ENCODE data around the gene TELO2. TPM values are rescaled to one million over a fixed set of nuclear protein-coding genes. Genes with fewer than 3 reads are reported as not detected.
A peak's percentile ranks its signal among the peaks of the same experiment; 100 is the strongest.

TELO2 gene
- total RNA-seq, 2 experiments from 2014 or later = 29.7 to 30.8 TPM

DNA sequence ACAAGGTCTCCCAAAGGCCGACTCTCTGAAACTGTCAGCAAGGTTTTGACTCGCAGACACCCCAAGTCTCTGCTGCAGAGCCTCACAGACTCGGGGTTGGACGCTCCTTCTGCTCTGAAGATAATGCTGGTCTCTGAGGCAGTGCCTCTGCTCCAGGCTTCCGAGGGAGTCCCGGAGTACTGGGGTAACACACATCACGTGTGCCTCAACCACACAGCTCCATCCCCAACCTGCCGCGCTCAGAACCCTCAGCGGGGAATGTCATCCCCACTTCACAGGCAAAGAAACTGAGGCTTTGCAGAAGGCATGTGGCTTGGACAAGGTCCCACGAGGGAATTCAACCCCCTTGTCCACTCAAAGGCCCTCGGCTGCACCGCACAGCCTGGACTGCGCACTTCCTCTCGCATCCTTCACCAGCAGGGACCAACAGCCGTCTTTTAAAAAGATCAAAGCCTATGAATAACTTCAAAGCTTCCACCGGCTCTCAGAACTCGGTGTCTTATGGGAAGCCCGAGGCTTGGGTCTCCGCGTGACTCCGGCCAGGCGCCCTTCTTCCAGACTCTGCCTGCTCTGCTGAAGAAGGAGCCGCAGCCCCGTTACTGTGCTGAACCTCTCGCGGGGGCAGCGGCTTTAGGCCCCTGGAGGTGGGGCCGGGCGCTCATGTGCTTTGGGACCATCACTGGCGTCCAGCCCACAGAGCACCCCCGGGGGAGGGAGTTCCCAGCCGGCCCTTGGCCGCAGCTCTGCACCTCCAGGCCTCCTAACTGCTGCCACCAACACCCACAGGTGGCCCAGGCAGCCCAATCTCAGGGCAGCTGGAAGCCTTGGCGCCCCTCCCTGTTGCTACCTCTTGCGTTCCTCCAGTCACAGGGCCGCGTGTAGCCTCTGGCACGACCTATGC lies 42.5 kb downstream of the TELO2 start:
- no peaks in the 10 kb centered on the region for H3K9me3 Mint-ChIP-seq
- H3K27ac ChIP-seq (ENCODE audit: low read depth in 1 of 2, low read length in 2 of 2) = peak overlapping the region; percentile 55 to 56
- peak in 8 of 14 experiments; percentile 28 to 68 (median 40) for DNase-seq
- no peak for TF ChIP-seq CTCF (IDR thresholded peaks at IDR 0.05)
- POLR2A ChIA-PET = interaction anchor here (0.6 to 4.5 kb wide), 10 partner anchors 8 to 226 kb away, joined by 3 to 34 read pairs (median 4); partner anchors contain the start of genes IFT140, MAPK8IP3, TELO2 and UBE2I
- H3K27ac Mint-ChIP-seq = peak overlapping the region; percentile 98
- CTCF ChIA-PET = interaction anchor here (1.4 kb wide), 1 partner anchor 171 kb away, joined by 4 read pairs; the partner anchor contains the start of gene MAPK8IP3
- H3K4me3 Mint-ChIP-seq = peak overlapping the region; percentile 99
- peak overlapping the region; percentile 98 for H3K4me3 ChIP-seq (ENCODE audit: low read length)
- H3K4me1 Mint-ChIP-seq (ENCODE audit: low read depth) = peaks cover 61% of the 10 kb centered on the region
- H3K27me3 ChIP-seq (ENCODE audit: control insufficient read depth in 1 of 2, insufficient read depth in 2 of 2, low read length in 2 of 2) = no peaks in the 10 kb centered on the region
- peaks cover 74% of the 10 kb centered on the region for H3K4me1 ChIP-seq (ENCODE audit: insufficient read depth, low read length)
- intact Hi-C loops (cut with DNase I, micrococcal nuclease) = loop anchor here (2.0 to 10.0 kb wide), 5 partner anchors 43 to 237 kb away; partner anchors contain the start of genes UQCC4 (in 2 of the 2), CLCN7 (in 1 of the 2), EME2 (in 1 of the 2) and MRPS34 (in 1 of the 2)
- H3K27me3 Mint-ChIP-seq = no peaks in the 10 kb centered on the region
- peaks cover 63% of the 10 kb centered on the region for H3K36me3 Mint-ChIP-seq (ENCODE audit: low read depth)
- peaks cover 55% of the 10 kb centered on the region for H3K36me3 ChIP-seq (ENCODE audit: insufficient read depth, low read length)
- H3K9me3 ChIP-seq (ENCODE audit: control insufficient read depth in 1 of 2, insufficient read depth in 1 of 2, low read length in 2 of 2) = no peaks in the 10 kb centered on the region
- peak; percentile 49 for ATAC-seq (ENCODE audit: poor library complexity)

DNA sequence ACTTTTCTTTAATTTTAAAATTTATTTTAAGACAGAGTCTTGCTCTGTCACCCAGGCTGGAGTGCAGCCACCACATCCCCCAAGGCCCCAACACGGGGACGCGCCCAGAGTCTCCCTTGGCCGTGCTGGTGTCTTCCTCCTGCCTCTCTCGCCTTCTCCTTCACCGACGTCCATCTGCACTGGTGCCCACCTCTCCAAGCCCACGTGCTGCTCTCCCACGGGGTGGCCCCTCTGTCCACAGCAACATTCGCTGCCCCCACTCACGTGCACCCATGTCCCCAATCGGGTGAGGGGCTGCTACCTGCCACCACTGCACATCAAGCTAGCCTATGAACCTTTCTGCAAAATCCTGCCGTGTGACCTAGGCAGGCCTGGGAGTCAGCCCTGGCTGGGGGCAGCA lies 43.4 kb downstream of the TELO2 start:
- Histone ChIP-seq H3K4me3 (ENCODE audit: low read length) (peak overlapping the region; percentile 98), H3K4me1 (ENCODE audit: insufficient read depth, low read length) (peaks cover 79% of the 10 kb centered on the region), H3K27ac (ENCODE audit: low read depth in 1 of 2, low read length in 2 of 2) (peak overlapping the region in 1 of 2 donors; percentile 55), H3K9me3 (ENCODE audit: control insufficient read depth in 1 of 2, insufficient read depth in 1 of 2, low read length in 2 of 2) (no peaks in the 10 kb centered on the region), H3K27me3 (ENCODE audit: control insufficient read depth in 1 of 2, insufficient read depth in 2 of 2, low read length in 2 of 2) (no peaks in the 10 kb centered on the region), H3K36me3 (ENCODE audit: insufficient read depth, low read length) (peaks cover 64% of the 10 kb centered on the region)
- no peaks in the 10 kb centered on the region for H3K27me3 Mint-ChIP-seq
- intact Hi-C loops (cut with DNase I, micrococcal nuclease) = loop anchor here (5.0 to 10.0 kb wide), 3 partner anchors 62 to 236 kb away; partner anchors contain the start of genes CLCN7 (in 1 of the 2), EME2 (in 1 of the 2), MRPS34 (in 1 of the 2) and NME3 (in 1 of the 2)
- POLR2A ChIA-PET = interaction anchor here (1.1 to 4.5 kb wide), 4 partner anchors 8 to 44 kb away, joined by 3 to 34 read pairs (median 11); partner anchors contain the start of gene TELO2
- H3K36me3 Mint-ChIP-seq (ENCODE audit: low read depth) = peaks cover 72% of the 10 kb centered on the region
- no peak for DNase-seq
- peaks cover 61% of the 10 kb centered on the region for H3K4me1 Mint-ChIP-seq (ENCODE audit: low read depth)
- ATAC-seq (ENCODE audit: poor library complexity) = no peak
- H3K4me3 Mint-ChIP-seq = peak overlapping the region; percentile 99
- TF ChIP-seq CTCF (IDR thresholded peaks at IDR 0.05) = no peak
- peak overlapping the region; percentile 98 for H3K27ac Mint-ChIP-seq
- no peaks in the 10 kb centered on the region for H3K9me3 Mint-ChIP-seq
- CTCF ChIA-PET = no interaction called here

- Histone ChIP-seq H3K9me3 (ENCODE audit: control insufficient read depth in 1 of 2, insufficient read depth in 1 of 2, low read length in 2 of 2) (no peaks in the 10 kb centered on the region), H3K36me3 (ENCODE audit: insufficient read depth, low read length) (peaks cover 70% of the 10 kb centered on the region), H3K4me1 (ENCODE audit: insufficient read depth, low read length) (peaks cover 81% of the 10 kb centered on the region), H3K27ac (ENCODE audit: low read depth in 1 of 2, low read length in 2 of 2) (peak overlapping the region; percentile 12 to 55), H3K27me3 (ENCODE audit: control insufficient read depth in 1 of 2, insufficient read depth in 2 of 2, low read length in 2 of 2) (no peaks in the 10 kb centered on the region), H3K4me3 (ENCODE audit: low read length) (peak overlapping the region; percentile 98)
- Mint-ChIP-seq H3K36me3 (ENCODE audit: low read depth) (peaks cover 78% of the 10 kb centered on the region), H3K9me3 (no peaks in the 10 kb centered on the region), H3K4me3 (peak overlapping the region; percentile 99), H3K27me3 (no peaks in the 10 kb centered on the region), H3K27ac (peak overlapping the region; percentile 98), H3K4me1 (ENCODE audit: low read depth) (peaks cover 66% of the 10 kb centered on the region)
- DNase-seq (peak in 1 of 14 experiments; percentile 64), ATAC-seq (ENCODE audit: poor library complexity) (no peak)
- intact Hi-C loops (cut with DNase I, micrococcal nuclease) = loop anchor here (5.0 to 10.0 kb wide), 3 partner anchors 62 to 235 kb away; partner anchors contain the start of genes CLCN7 (in 1 of the 2), EME2 (in 1 of the 2), MRPS34 (in 1 of the 2) and NME3 (in 1 of the 2)
- TF ChIP-seq CTCF (IDR thresholded peaks at IDR 0.05) = no peak
- CTCF ChIA-PET = interaction anchor here (0.7 kb wide), 1 partner anchor 174 kb away, joined by 4 read pairs; no protein-coding TSS in a partner anchor
- POLR2A ChIA-PET = interaction anchor here (0.8 to 4.5 kb wide), 6 partner anchors 10 to 573 kb away, joined by 3 to 18 read pairs (median 4); partner anchors contain the start of gene TELO2
These were observed 44.0 kb downstream of the TELO2 start for GRCh38 chr16:1537138-1537577.
